Lung (tissue), 12 donors: ENCODE data around the gene TRIM4. TPM values are rescaled to one million over a fixed set of nuclear protein-coding genes. Genes with fewer than 3 reads are reported as not detected.
A peak's percentile ranks its signal among the peaks of the same experiment; 100 is the strongest.

Source experiments
- ATAC-seq: fragments of 200-7000 bp; cut with Tn5 transposase; one replicate; pipeline ENCODE4 v1.9.1; 2020; ENCODE audit warnings: moderate number of reproducible peaks; ENCODE audit not compliant: insufficient read depth, low FRiP score
- DNase-seq, 3 donors: peaks; one replicate each; pipeline ENCODE4 v3.0.0-alpha.2; 2013 to 2017
- H3K27ac ChIP-seq, 2 donors: one replicate each; pipeline ENCODE4 v1.5.1; 2013; ENCODE audit warnings: mild to moderate bottlenecking in 2 of 2, moderate library complexity in 2 of 2, control low read depth in 1 of 2, inconsistent platforms in 1 of 2, low read depth in 1 of 2, low read length in 1 of 2
- H3K27me3 ChIP-seq, 3 donors: one replicate each; pipeline ENCODE4 v1.5.1; 2013; ENCODE audit warnings: low read length in 2 of 3; ENCODE audit not compliant: control insufficient read depth in 3 of 3, insufficient read depth in 3 of 3
- H3K36me3 ChIP-seq, 4 donors: one replicate each; pipeline ENCODE4 v1.5.1; 2013; ENCODE audit warnings: low read length in 4 of 4, mild to moderate bottlenecking in 1 of 4, moderate library complexity in 1 of 4; ENCODE audit not compliant: control insufficient read depth in 4 of 4, insufficient read depth in 4 of 4
- H3K4me1 ChIP-seq, 5 donors: one replicate each; pipeline ENCODE4 v1.5.1; 2013; ENCODE audit warnings: low read length in 5 of 5, mild to moderate bottlenecking in 2 of 5, moderate library complexity in 1 of 5; ENCODE audit not compliant: control insufficient read depth in 5 of 5, insufficient read depth in 5 of 5
- H3K4me3 ChIP-seq: one replicate; pipeline ENCODE4 v1.5.1; 2013; ENCODE audit warnings: mild to moderate bottlenecking, control low read depth, moderate library complexity
- H3K9ac ChIP-seq, 2 donors: one replicate each; pipeline ENCODE4 v1.5.1; 2013; ENCODE audit warnings: low read length in 2 of 2, control low read depth in 1 of 2; ENCODE audit not compliant: insufficient read depth in 1 of 2
- H3K9me3 ChIP-seq, 4 donors: one replicate each; pipeline ENCODE4 v1.5.1; 2013; ENCODE audit warnings: low read length in 3 of 4, mild to moderate bottlenecking in 1 of 4, moderate library complexity in 1 of 4; ENCODE audit not compliant: control insufficient read depth in 4 of 4, insufficient read depth in 3 of 4
- CTCF ChIP-seq: IDR thresholded peaks from 2 replicates; pipeline ENCODE4 v1.5.1; 2012; ENCODE audit warnings: mild to moderate bottlenecking; ENCODE audit errors: control extremely low read depth, extremely low read depth
- WGBS, 2 donors: extraction: QIAGEN DNeasy Blood & Tissue Kit; methylation state at CpG; one replicate each; pipeline ENCODE4 v1.1.7; 2013; 5-methylcytosine and 5-hydroxymethylcytosine counted together
- polyA plus RNA-seq, 2 donors: library from polyadenylated mRNA; stranded (reverse); fragments of 200-250 nt; gene quantifications; one replicate each; pipeline ENCODE4 v1.2.1, GENCODE V29; 2013
- total RNA-seq, 2 donors: library from RNA; depleted of rRNA in 1 of 2; stranded (reverse); fragments of >200 nt in 1 of 2; gene quantifications; one replicate each; pipeline ENCODE4 v1.2.1, GENCODE V29; 2014 to 2021
- donor health status: control.
- donor health status: control.
- donor health status: Bipolar disorder and iron deficiency.
- donor health status: healthy.
- donor health status: DM: yes; HTN: yes; CAD: no.

Gene TRIM4
- total and polyA plus RNA-seq, 4 donors, result 14.0 to 34.3 (median 21.7) TPM

DNA sequence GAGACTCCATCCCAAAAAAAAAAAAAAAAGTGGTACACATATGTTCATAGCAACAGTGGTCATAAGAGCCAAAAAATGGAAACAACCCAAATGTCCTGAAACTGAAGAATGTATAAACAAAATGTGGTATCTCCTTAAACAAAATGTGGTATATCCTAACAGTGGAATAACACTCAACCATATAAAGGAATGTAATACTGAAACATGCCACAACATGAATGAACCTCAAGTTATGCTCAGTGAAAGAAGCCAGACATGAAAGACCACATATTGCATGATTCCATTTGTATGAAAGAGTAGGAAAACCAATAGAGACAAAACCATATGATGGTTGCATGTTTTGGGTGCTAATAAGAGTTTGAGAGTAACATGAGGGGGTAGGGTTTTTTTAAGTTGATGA lies 7.0 kb upstream of the TRIM4 start:
- peaks cover 0 to 7% (median 0%) of the 10 kb centered on the region in 5 donors for H3K4me1 ChIP-seq
- peaks cover 0 to 4% (median 0%) of the 10 kb centered on the region in 3 donors for H3K27me3 ChIP-seq
- ATAC-seq (no peak), DNase-seq (no peak)
- TF ChIP-seq CTCF, result no peak
- H3K27ac ChIP-seq, result no peak overlapping the region
- H3K4me3 ChIP-seq, result no peak overlapping the region
- no peak overlapping the region for H3K9ac ChIP-seq
- H3K9me3 ChIP-seq, result no peaks in the 10 kb centered on the region
- peaks cover 0 to 4% (median 2%) of the 10 kb centered on the region in 4 donors for H3K36me3 ChIP-seq

GRCh38 chr7:99923200-99923599 lies 3.9 kb upstream of the TRIM4 start:
- ATAC-seq (no peak), DNase-seq (no peak)
- peaks cover 0 to 12% (median 2%) of the 10 kb centered on the region in 5 donors for H3K4me1 ChIP-seq
- no peak overlapping the region for H3K27ac ChIP-seq
- H3K9me3 ChIP-seq, result no peaks in the 10 kb centered on the region
- H3K4me3 ChIP-seq, result no peak overlapping the region
- 87 to 93% methylated on average over 3 of the region's 3 CpGs for WGBS, 2 donors
- peaks cover 0 to 4% (median 0%) of the 10 kb centered on the region in 3 donors for H3K27me3 ChIP-seq
- H3K9ac ChIP-seq, result no peak overlapping the region
- no peak for TF ChIP-seq CTCF
- peaks cover 0 to 11% (median 4%) of the 10 kb centered on the region in 4 donors for H3K36me3 ChIP-seq

GRCh38 chr7:99920149-99920548 lies 819 bp upstream of the TRIM4 start:
- Histone ChIP-seq H3K27ac (no peak overlapping the region), H3K9me3 (no peaks in the 10 kb centered on the region), H3K27me3 (no peaks in the 10 kb centered on the region), H3K4me3 (no peak overlapping the region), H3K36me3 (peaks cover 6 to 23% (median 13%) of the 10 kb centered on the region in 4 donors), H3K9ac (no peak overlapping the region), H3K4me1 (peaks cover 0 to 24% (median 10%) of the 10 kb centered on the region in 5 donors)
- no peak for TF ChIP-seq CTCF
- WGBS, 2 donors, result 60 to 99% methylated on average over 3 of the region's 3 CpGs
- peak in 1 of 3 donors; percentile 29 for DNase-seq
- ATAC-seq, result no peak

DNA sequence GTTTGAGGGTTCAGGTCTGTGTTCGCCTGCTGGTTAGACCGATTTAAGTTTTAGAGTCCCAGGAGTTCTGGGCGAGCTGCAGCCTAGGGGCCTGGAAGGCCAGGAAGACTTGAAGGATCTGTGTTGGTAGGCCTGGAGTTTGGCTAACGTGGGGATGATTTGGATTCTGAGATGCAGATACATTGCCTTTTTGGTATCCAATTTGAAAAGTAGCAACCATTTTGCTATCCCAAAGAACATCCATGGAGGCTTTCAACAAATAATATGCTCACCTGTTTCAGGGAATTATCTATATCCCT lies 433 bp upstream of the TRIM4 start:
- no peak for TF ChIP-seq CTCF
- H3K36me3 ChIP-seq, result peaks cover 8 to 23% (median 13%) of the 10 kb centered on the region in 4 donors
- H3K9ac ChIP-seq, result peak overlapping the region; percentile 8 to 49
- peak; percentile 27 for ATAC-seq
- H3K4me1 ChIP-seq, result peaks cover 0 to 24% (median 10%) of the 10 kb centered on the region in 5 donors
- no peaks in the 10 kb centered on the region for H3K9me3 ChIP-seq
- H3K4me3 ChIP-seq, result peak overlapping the region; percentile 68
- H3K27me3 ChIP-seq, result no peaks in the 10 kb centered on the region
- DNase-seq, result no peak
- WGBS, 2 donors, result 40 to 46% methylated on average over 4 of the region's 4 CpGs
- peak overlapping the region; percentile 92 to 97 for H3K27ac ChIP-seq
